ENCODE data around the gene PLLP.

- TF ChIP-seq CTCF (IDR thresholded peaks at IDR 0.05) (no peak), EZH2 (IDR thresholded peaks at IDR 0.05; ENCODE audit: borderline replicate concordance, insufficient read depth, low read depth, low read length, poor library complexity, severe bottlenecking) (no peak)
Measured at GRCh38 chr16:57289391-57290257, 5.2 kb upstream of the PLLP start.
